ENCODE measurements around the gene NKX1-1.

DNA sequence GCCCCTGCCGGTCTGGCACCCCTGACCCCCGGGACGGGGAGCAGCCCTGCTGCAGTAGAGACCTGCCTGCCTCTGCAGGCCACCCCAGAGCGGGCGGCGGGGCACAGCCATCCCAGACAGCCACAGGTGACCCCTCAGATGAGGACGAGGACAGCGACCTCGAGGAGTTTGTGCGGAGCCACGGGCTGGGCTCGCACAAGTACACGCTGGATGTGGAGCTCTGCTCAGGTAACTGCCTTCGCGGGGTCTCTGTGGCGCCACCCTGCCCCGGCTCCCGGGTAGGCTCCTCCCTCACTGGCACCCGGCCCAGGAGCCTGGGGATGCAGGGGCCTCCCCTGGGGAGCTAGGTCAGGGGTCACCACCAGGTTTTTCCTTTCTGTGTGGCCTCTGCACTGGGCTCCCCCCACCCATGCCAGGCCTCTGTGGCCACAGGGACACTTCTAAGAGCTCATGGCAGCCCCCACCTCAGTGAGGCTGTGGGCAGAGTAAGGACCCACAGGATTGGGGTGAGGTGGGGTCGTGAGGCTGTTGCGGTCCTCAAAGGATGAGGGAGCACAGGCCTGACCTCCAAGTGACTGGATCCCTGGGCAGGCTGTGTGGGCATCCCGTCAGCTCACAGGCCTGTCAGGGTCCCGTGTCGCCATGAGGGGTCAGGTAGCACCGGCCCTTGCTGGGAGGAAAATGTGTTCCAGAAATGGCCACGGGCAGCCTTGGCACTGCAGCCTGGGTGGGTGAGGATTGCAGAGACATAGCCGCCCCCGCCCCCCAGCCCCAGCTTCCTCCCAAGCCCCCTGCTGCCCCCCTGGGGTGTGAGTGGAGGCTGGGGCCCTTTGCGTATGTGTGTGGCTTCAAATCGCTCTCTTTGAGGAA lies 52.8 kb downstream of the NKX1-1 start:
- TF ChIP-seq ZNF274 (IDR thresholded peaks at IDR 0.05; ENCODE audit: low read depth, low read length) (no peak), SUZ12 (IDR thresholded peaks at IDR 0.05; ENCODE audit: extremely low read depth, insufficient read depth, insufficient read length) (no peak), YY1 (IDR thresholded peaks at IDR 0.05; ENCODE audit: insufficient read depth, insufficient read length) (no peak)
